Endothelial cell of umbilical vein (primary cell): ENCODE measurements around the gene IL10RB. TPM values are rescaled to one million over a fixed set of nuclear protein-coding genes. Genes with fewer than 3 reads are reported as not detected.
A peak's percentile ranks its signal among the peaks of the same experiment; 100 is the strongest.

Experiments used
- BruUV-seq: library from RNA; stranded (reverse); fragments of 400-500 nt; replicated peaks from 2 replicates; lab custom pipeline; 2021; lab: Mats Ljungman, UMichigan
- CTCF ChIA-PET: fragments of 300-600, 350-600 bp; sonication (Branson Sonifier 250); formaldehyde crosslinking; loops from one replicate; lab custom pipeline; 2021; ENCODE audit warnings: antibody characterized with exemption, inconsistent platforms; lab: Charles Lee
- POLR2A ChIA-PET: fragments of 300-600, 350-600 bp; sonication (Branson Sonifier 250); formaldehyde crosslinking; loops from one replicate; lab custom pipeline; 2021; ENCODE audit warnings: antibody characterized with exemption, inconsistent platforms; lab: Charles Lee
- DNase-seq: peaks from one replicate; pipeline ENCODE4 v3.0.0-alpha.2; 2011; ENCODE audit warnings: low read depth, low spot score
- FAIRE-seq: peaks from 2 replicates; lab custom pipeline; 2011; peaks lifted over from hg19 to GRCh38; lab: Jason Lieb, UNC
- H2AFZ ChIP-seq: 2 replicates; pipeline ENCODE4 v1.6.0; 2012; ENCODE audit warnings: low read depth, low read length, control low read depth, inconsistent platforms
- H3K27ac ChIP-seq: 2 replicates; pipeline ENCODE4 v1.5.1; 2011; ENCODE audit warnings: low read depth, mild to moderate bottlenecking, control low read depth, low read length, moderate library complexity; ENCODE audit not compliant: insufficient read depth
- H3K27me3 ChIP-seq, 2 experiments: 2 replicates each; pipeline versions ENCODE4 v1.6.0 to v1.6.1; 2011; ENCODE audit warnings: low read length in 2 of 2, mixed read lengths in 1 of 2; ENCODE audit not compliant: control insufficient read depth in 2 of 2, insufficient read depth in 2 of 2
- H3K36me3 ChIP-seq, 2 experiments: 2 replicates in 1 of 2; 3 replicates in 1 of 2; pipeline ENCODE4 v1.5.1; 2011; ENCODE audit warnings: low read length in 2 of 2, mild to moderate bottlenecking in 1 of 2, moderate library complexity in 1 of 2; ENCODE audit not compliant: control insufficient read depth in 2 of 2, insufficient read depth in 2 of 2; ENCODE audit errors: extremely low read depth in 1 of 2
- H3K4me1 ChIP-seq: 3 replicates; pipeline ENCODE4 v1.5.1; 2011; ENCODE audit warnings: mild to moderate bottlenecking, low read length; ENCODE audit not compliant: control insufficient read depth, insufficient read depth; ENCODE audit errors: extremely low read depth
- H3K4me2 ChIP-seq: 2 replicates; pipeline ENCODE4 v1.6.1; 2011; ENCODE audit warnings: low read length, control low read depth, mixed read lengths; ENCODE audit not compliant: insufficient read depth
- H3K4me3 ChIP-seq, 3 experiments: fragments of 200-600 bp in 1 of 3; sonication (generic), shearing (Covaris generic) in 1 of 3; replicated peaks in 1 of 3; 2 replicates each; pipeline ENCODE4 v1.5.1; 2011 to 2016; ENCODE audit warnings: control low read depth in 3 of 3, low read length in 3 of 3, mild to moderate bottlenecking in 2 of 3, inconsistent platforms in 1 of 3, low read depth in 1 of 3, moderate library complexity in 1 of 3; ENCODE audit not compliant: insufficient read depth in 1 of 3
- H3K79me2 ChIP-seq: 2 replicates; pipeline ENCODE4 v1.6.0; 2012; ENCODE audit warnings: low read length, inconsistent platforms; ENCODE audit not compliant: control insufficient read depth, insufficient read depth
- H3K9ac ChIP-seq: replicated peaks from 2 replicates; pipeline ENCODE3; 2011; ENCODE audit warnings: low read length, control low read depth; ENCODE audit not compliant: insufficient read depth; ENCODE audit errors: extremely low read depth
- H3K9me1 ChIP-seq: replicated peaks from 3 replicates; pipeline ENCODE4 v1.6.0; 2011; ENCODE audit warnings: mild to moderate bottlenecking, low read length; ENCODE audit not compliant: control insufficient read depth, insufficient read depth; ENCODE audit errors: extremely low read depth
- H3K9me3 ChIP-seq: replicated peaks from 2 replicates; pipeline ENCODE4 v1.5.1; 2012; ENCODE audit warnings: low read length, inconsistent platforms; ENCODE audit not compliant: control insufficient read depth, insufficient read depth
- H4K20me1 ChIP-seq: replicated peaks from 2 replicates; pipeline ENCODE3; 2011; ENCODE audit warnings: mild to moderate bottlenecking, low read length; ENCODE audit not compliant: control insufficient read depth, insufficient read depth; ENCODE audit errors: extremely low read depth
- CTCF ChIP-seq, 2 donors: IDR thresholded peaks; 1 replicate in 1 of 2; 2 replicates in 1 of 2; pipeline ENCODE4 v1.5.1; 2011; ENCODE audit warnings: low read length in 2 of 2, mild to moderate bottlenecking in 2 of 2, moderate library complexity in 2 of 2, control low read depth in 1 of 2, inconsistent platforms in 1 of 2, low read depth in 1 of 2; ENCODE audit not compliant: insufficient read depth in 1 of 2; ENCODE audit errors: extremely low read depth in 1 of 2
- EZH2 ChIP-seq: IDR thresholded peaks from 2 replicates; pipeline ENCODE4 v1.6.1; 2012; ENCODE audit warnings: borderline replicate concordance, low read depth, mild to moderate bottlenecking, moderate library complexity, low read length, inconsistent platforms; ENCODE audit not compliant: severe bottlenecking
- FOS ChIP-seq: IDR thresholded peaks from 2 replicates; pipeline ENCODE4 v1.6.1; 2011; ENCODE audit warnings: mild to moderate bottlenecking, low read length, moderate library complexity, borderline replicate concordance; ENCODE audit not compliant: insufficient read depth
- GATA2 ChIP-seq: IDR thresholded peaks from 2 replicates; pipeline ENCODE4 v1.7.0; 2011; ENCODE audit warnings: low read depth, mild to moderate bottlenecking, moderate library complexity, mixed read lengths, low read length; ENCODE audit not compliant: insufficient read length, insufficient read depth
- JUN ChIP-seq: IDR thresholded peaks from 2 replicates; pipeline ENCODE4 v1.6.1; 2011; ENCODE audit warnings: borderline replicate concordance, low read depth; ENCODE audit not compliant: insufficient read length, insufficient read depth
- MAX ChIP-seq: IDR thresholded peaks from 2 replicates; pipeline ENCODE4 v1.6.1; 2011; ENCODE audit not compliant: insufficient read depth, insufficient read length
- MYC ChIP-seq: IDR thresholded peaks from one replicate; pipeline ENCODE4 v1.6.1; 2011; ENCODE audit warnings: mild to moderate bottlenecking, low read depth, low read length
- POLR2A ChIP-seq: IDR thresholded peaks from 2 replicates; pipeline ENCODE4 v1.6.1; 2012; ENCODE audit warnings: low read depth, mild to moderate bottlenecking, control low read depth, low read length
- POLR2AphosphoS5 ChIP-seq: IDR thresholded peaks from 2 replicates; pipeline ENCODE4 v1.6.1; 2012; ENCODE audit warnings: low read depth, mild to moderate bottlenecking, control low read depth, low read length, moderate library complexity; ENCODE audit not compliant: insufficient read depth
- dilution Hi-C: fragments of 300-500 bp; cut with MboI; formaldehyde crosslinking; loops from one replicate; pipeline ENCODE4 v1.15.0; 2019; ENCODE audit warnings: low sequenced_read_pairs; ENCODE audit not compliant: extremely low pct_ligation_motif_present
- intact Hi-C: fragments of 100-400 bp; cut with micrococcal nuclease; formaldehyde crosslinking; loops from one replicate; pipeline ENCODE4 v1.10.0; 2022
- polyA plus RNA-seq, 4 experiments: library from polyadenylated mRNA; depleted of rRNA in 3 of 4; stranded (reverse) in 3 of 4; unstranded in 1 of 4; fragments of >200 nt; gene quantifications; 2 replicates each; pipeline versions ENCODE4 v1.2.1 to v1.2.3, GENCODE V29; 2011 to 2012; ENCODE audit warnings: missing spikeins in 1 of 4
- total RNA-seq: library from RNA; stranded (reverse); gene quantifications from 2 replicates; pipeline ENCODE4 v1.2.3, GENCODE V29; 2021

IL10RB gene
- total and polyA plus RNA-seq, 2 donors (not counting 3 experiments of a cell fraction or from before 2014, with no cell fraction given), result 21.9 to 31.4 TPM

- dilution Hi-C loops (no loop called here), intact Hi-C loops (no loop called here)
- DNase-seq, result no peak
- TF ChIP-seq FOS (no peak), MYC (no peak), CTCF (IDR thresholded peaks at IDR 0.05; ENCODE audit: extremely low read depth in 1 of 2, insufficient read depth in 1 of 2, low read depth in 1 of 2, low read length in 2 of 2) (no peak), JUN (no peak), POLR2A (no peak), MAX (no peak), GATA2 (no peak), EZH2 (no peak), POLR2AphosphoS5 (no peak)
- BruUV-seq, result no TSS peak
- Histone ChIP-seq H3K9me3 (no peaks in the 10 kb centered on the region), H3K79me2 (peaks cover 29% of the 10 kb centered on the region), H3K9ac (peak overlapping the region; percentile 36), H3K4me1 (peaks cover 40% of the 10 kb centered on the region), H3K36me3 (no peaks in the 10 kb centered on the region), H3K4me3 (peak overlapping the region; percentile 23 to 61 (median 34)), H3K4me2 (peak overlapping the region; percentile 96), H4K20me1 (no peaks in the 10 kb centered on the region), H3K9me1 (no peaks in the 10 kb centered on the region), H3K27me3 (peaks cover 6 to 10% of the 10 kb centered on the region in 2 experiments), H2AFZ (peak overlapping the region; percentile 98), H3K27ac (peak overlapping the region; percentile 7)
- ChIA-PET CTCF (interaction anchor here (0.8 to 2.4 kb wide), 3 partner anchors 29 to 96 kb away, joined by 3 to 11 read pairs (median 3); partner anchors contain the start of gene IFNAR1), POLR2A (no interaction called here)
- FAIRE-seq, result no peak
These were observed 36.9 kb upstream of the IL10RB start for GRCh38 chr21:33229099-33229783.
